Measurements from ENCODE around the gene KCNAB2.

- no peak for TF ChIP-seq CTCF (IDR thresholded peaks at IDR 0.05; ENCODE audit: insufficient read depth, low read depth, low read length)
- TF ChIP-seq EZH2 (IDR thresholded peaks at IDR 0.05; ENCODE audit: insufficient read depth, low read length): no peak
Measured at GRCh38 chr1:6113745-6114144, 68.1 kb downstream of the KCNAB2 start.

Measured in astrocyte (in vitro differentiated cells and primary cell).